Measurements from ENCODE around the gene SECISBP2L.
A peak's percentile ranks its signal among the peaks of the same experiment; 100 is the strongest.

Gene SECISBP2L

DNA sequence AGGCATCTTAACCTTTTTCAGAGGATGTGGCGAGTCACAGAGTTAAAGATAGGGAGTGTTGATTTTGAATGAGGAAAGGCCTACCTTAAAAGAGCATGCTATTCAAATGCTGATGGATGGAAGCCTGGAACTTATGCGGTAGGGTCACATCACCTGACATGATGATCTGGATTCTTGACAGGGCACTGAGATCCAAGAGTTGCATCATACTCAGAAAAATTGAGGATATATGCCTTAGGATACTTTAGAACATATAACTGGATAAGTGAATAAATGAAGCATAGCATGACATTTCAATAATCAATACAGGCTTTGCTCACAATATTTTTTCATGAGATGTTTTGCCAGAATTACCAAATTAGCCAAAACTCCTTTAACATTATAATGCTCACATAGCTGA is 20.1 kb upstream of the SECISBP2L start:
- no peak for TF ChIP-seq CTCF (IDR thresholded peaks at IDR 0.05)
- DNase-seq = no peak
- Mint-ChIP-seq H3K9me3 (peaks cover 3% of the 10 kb centered on the region), H3K36me3 (ENCODE audit: low read depth) (no peaks in the 10 kb centered on the region), H3K4me1 (no peaks in the 10 kb centered on the region), H3K4me3 (no peak overlapping the region), H3K27me3 (ENCODE audit: low read depth, poor library complexity) (peaks cover 5% of the 10 kb centered on the region), H3K27ac (no peak overlapping the region)

- Mint-ChIP-seq H3K27ac (no peak overlapping the region), H3K9me3 (peaks cover 3% of the 10 kb centered on the region), H3K36me3 (ENCODE audit: low read depth) (no peaks in the 10 kb centered on the region), H3K4me1 (no peaks in the 10 kb centered on the region), H3K27me3 (ENCODE audit: low read depth, poor library complexity) (peaks cover 3% of the 10 kb centered on the region), H3K4me3 (no peak overlapping the region)
- TF ChIP-seq CTCF (IDR thresholded peaks at IDR 0.05) = no peak
- no peak for DNase-seq
These were observed 18.6 kb upstream of the SECISBP2L start for GRCh38 chr15:49064884-49065283.

- Mint-ChIP-seq H3K27ac (no peak overlapping the region), H3K4me1 (no peaks in the 10 kb centered on the region), H3K4me3 (no peak overlapping the region), H3K9me3 (no peaks in the 10 kb centered on the region), H3K36me3 (ENCODE audit: low read depth) (no peaks in the 10 kb centered on the region), H3K27me3 (ENCODE audit: low read depth, poor library complexity) (peaks cover 3% of the 10 kb centered on the region)
- no peak for DNase-seq
- no peak for TF ChIP-seq CTCF (IDR thresholded peaks at IDR 0.05)
These were observed 18.0 kb upstream of the SECISBP2L start for GRCh38 chr15:49064281-49064653.

- Mint-ChIP-seq H3K4me3 (no peak overlapping the region), H3K27me3 (ENCODE audit: low read depth, poor library complexity) (peaks cover 5% of the 10 kb centered on the region), H3K4me1 (no peaks in the 10 kb centered on the region), H3K36me3 (ENCODE audit: low read depth) (no peaks in the 10 kb centered on the region), H3K9me3 (no peaks in the 10 kb centered on the region), H3K27ac (no peak overlapping the region)
- TF ChIP-seq CTCF (IDR thresholded peaks at IDR 0.05) = no peak
- no peak for DNase-seq
These were observed 17.4 kb upstream of the SECISBP2L start for GRCh38 chr15:49063402-49064280.

GRCh38 chr15:49062900-49063299 is 16.7 kb upstream of the SECISBP2L start:
- no peaks in the 10 kb centered on the region for H3K9me3 Mint-ChIP-seq
- no peak overlapping the region for H3K27ac Mint-ChIP-seq
- H3K36me3 Mint-ChIP-seq (ENCODE audit: low read depth) = no peaks in the 10 kb centered on the region
- no peak overlapping the region for H3K4me3 Mint-ChIP-seq
- TF ChIP-seq CTCF (IDR thresholded peaks at IDR 0.05) = no peak
- peaks cover 6% of the 10 kb centered on the region for H3K27me3 Mint-ChIP-seq (ENCODE audit: low read depth, poor library complexity)
- no peaks in the 10 kb centered on the region for H3K4me1 Mint-ChIP-seq
- peak; percentile 5 for DNase-seq
